AG04449 (cell line): ENCODE data around the gene GPX7.

Source experiments
- CTCF ChIA-PET: fragments of 350-600 bp; formaldehyde crosslinking; extraction: SDS; loops from one replicate; lab custom pipeline; 2021; ENCODE audit warnings: antibody characterized with exemption; lab: Yijun Ruan, JAX
- POLR2A ChIA-PET: fragments of 400-600, 350-600 bp; formaldehyde crosslinking; extraction: SDS; loops from one replicate; lab custom pipeline; 2020; ENCODE audit warnings: antibody characterized with exemption, inconsistent platforms; lab: Yijun Ruan, JAX
- DNase-seq: peaks from one replicate; pipeline ENCODE4 v3.0.0-alpha.2; 2010; ENCODE audit warnings: low read depth, low spot score
- H3K4me3 ChIP-seq: 2 replicates; pipeline ENCODE4 v1.5.1; 2011; ENCODE audit warnings: low read depth, mild to moderate bottlenecking, control low read depth, low read length
- TF ChIP-seq, protein P1 (sequence below): IDR thresholded peaks from one replicate; pipeline ENCODE4 v1.5.1; 2011; ENCODE audit warnings: mild to moderate bottlenecking, moderate library complexity, low read length, control low read depth, inconsistent platforms; ENCODE audit not compliant: insufficient read depth; ENCODE audit errors: missing control alignments

GPX7 gene

DNA sequence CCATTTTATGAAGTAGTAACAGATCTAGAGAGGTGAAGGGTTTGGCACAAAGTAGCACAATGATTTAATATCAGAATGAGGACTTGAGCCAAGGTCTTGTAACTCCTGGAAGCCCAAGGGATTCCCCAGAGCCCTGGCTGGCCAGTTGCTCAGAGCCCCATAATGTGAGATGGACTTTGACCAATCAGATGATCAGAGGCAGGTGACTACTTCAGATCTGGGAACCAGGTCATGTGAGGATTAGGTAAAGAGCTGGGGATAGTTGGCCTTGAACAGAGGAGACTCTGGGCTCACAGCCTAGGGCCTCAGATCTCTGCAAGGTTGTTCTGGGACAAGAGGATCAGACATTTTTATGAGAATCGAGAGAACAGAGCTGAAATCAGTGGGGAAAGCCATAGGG is 49.7 kb downstream of the GPX7 start:
- no peak for DNase-seq
- H3K4me3 ChIP-seq: no peak overlapping the region
- ChIA-PET CTCF (no interaction called here), POLR2A (interaction anchor here (0.7 kb wide), 1 partner anchor 85 kb away, joined by 3 read pairs; no protein-coding TSS in a partner anchor)
- TF ChIP-seq, protein P1, sequence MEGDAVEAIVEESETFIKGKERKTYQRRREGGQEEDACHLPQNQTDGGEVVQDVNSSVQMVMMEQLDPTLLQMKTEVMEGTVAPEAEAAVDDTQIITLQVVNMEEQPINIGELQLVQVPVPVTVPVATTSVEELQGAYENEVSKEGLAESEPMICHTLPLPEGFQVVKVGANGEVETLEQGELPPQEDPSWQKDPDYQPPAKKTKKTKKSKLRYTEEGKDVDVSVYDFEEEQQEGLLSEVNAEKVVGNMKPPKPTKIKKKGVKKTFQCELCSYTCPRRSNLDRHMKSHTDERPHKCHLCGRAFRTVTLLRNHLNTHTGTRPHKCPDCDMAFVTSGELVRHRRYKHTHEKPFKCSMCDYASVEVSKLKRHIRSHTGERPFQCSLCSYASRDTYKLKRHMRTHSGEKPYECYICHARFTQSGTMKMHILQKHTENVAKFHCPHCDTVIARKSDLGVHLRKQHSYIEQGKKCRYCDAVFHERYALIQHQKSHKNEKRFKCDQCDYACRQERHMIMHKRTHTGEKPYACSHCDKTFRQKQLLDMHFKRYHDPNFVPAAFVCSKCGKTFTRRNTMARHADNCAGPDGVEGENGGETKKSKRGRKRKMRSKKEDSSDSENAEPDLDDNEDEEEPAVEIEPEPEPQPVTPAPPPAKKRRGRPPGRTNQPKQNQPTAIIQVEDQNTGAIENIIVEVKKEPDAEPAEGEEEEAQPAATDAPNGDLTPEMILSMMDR: no peak

DNA sequence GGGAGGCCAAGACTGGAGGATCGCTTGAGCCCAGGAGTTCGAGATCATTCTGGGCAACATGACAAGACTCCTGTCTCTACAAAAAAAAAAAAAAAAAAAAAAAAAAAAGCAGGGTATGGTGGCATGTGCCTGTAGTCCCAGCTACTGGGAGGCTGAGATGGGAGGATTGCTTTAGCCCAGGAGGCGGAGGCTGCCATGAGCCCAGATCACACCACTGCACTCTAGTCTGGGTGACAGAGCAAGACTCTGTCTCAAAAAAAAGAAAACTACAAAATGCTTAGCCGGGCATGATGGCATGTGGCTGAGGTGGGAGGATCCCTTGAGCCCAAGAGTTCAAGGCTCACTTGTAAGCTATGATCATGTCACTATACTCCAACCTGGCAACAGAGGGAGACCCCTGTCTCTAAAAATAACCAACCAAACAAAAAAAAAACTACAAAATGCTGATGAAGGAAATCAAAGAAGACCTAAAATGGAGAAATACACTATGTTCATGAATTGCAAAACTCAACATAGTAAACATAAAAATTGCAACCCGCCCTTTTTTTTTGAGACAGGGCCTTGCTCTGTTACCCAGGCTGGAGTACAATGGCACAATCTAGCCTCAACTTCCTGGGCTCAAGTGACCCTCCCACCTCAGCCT is 51.2 kb downstream of the GPX7 start:
- ChIA-PET CTCF (interaction anchor here (0.6 to 1.3 kb wide), 2 partner anchors 26 to 476 kb away, joined by 3 read pairs; no protein-coding TSS in a partner anchor), POLR2A (no interaction called here)
- TF ChIP-seq, protein P1: no peak
- DNase-seq: no peak
- no peak overlapping the region for H3K4me3 ChIP-seq

DNA sequence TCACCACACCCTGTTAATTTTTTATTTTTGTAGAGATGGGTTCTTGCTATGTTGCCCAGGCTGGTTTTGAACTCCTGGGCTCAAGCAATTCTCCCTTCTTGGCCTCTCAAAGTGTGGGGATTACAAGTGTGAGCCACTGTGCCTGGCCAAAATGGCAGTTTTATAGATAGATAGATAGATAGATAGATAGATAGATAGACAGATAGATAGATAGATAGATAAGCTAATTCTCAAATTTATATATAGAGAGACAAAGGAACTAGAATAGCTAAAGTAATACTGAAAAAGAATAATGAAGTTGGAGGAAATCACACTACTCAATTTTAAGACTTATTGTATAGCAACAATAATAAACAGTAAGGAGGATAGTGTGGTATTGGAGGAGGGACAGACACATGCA is 51.9 kb downstream of the GPX7 start:
- TF ChIP-seq, protein P1: no peak
- ChIA-PET POLR2A (no interaction called here), CTCF (interaction anchor here (1.3 kb wide), 1 partner anchor 27 kb away, joined by 3 read pairs; no protein-coding TSS in a partner anchor)
- H3K4me3 ChIP-seq: no peak overlapping the region
- no peak for DNase-seq

DNA sequence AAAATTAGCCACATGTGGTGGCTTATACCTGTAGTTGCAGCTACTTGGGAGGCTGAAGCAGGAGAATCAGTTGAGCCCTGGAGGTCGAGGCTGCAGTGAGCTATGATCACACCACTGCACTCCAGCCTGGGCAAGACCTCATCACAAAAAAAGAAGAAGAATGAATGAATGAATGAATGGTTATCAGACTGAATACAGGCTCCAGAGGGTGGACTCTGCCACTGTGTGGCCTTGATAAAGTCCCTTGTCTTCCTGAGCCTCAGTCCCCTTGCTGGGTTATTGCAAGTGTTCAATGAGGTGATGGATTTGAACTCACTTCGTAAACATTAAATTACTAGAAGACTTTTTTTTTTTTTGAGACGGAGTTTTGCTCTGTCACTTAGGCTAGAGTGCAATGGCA is 55.5 kb downstream of the GPX7 start:
- no peak for DNase-seq
- TF ChIP-seq, protein P1: no peak
- H3K4me3 ChIP-seq: no peak overlapping the region
- CTCF ChIA-PET: no interaction called here
- POLR2A ChIA-PET: no interaction called here
